H1 (cell line): Measurements from ENCODE around the gene EGFR. TPM values are rescaled to one million over a fixed set of nuclear protein-coding genes. Genes with fewer than 3 reads are reported as not detected.

Source experiments
- CTCF ChIA-PET: fragments of 300-600 bp; sonication (Branson Sonifier 250); formaldehyde crosslinking; loops from one replicate; lab custom pipeline; 2021; ENCODE audit not compliant: partially characterized antibody; lab: Charles Lee
- POLR2A ChIA-PET: fragments of 300-600 bp; sonication (Branson Sonifier 250); formaldehyde crosslinking; loops from one replicate; lab custom pipeline; 2021; ENCODE audit warnings: inconsistent platforms; ENCODE audit not compliant: partially characterized antibody; lab: Charles Lee
- DNase-seq, 2 experiments: peaks; one replicate each; pipeline versions ENCODE4 v3.0.0 to v3.0.0-alpha.2; 2010 to 2022; ENCODE audit warnings: low spot score in 2 of 2, low read depth in 1 of 2, mixed read lengths in 1 of 2
- FAIRE-seq: peaks from 2 replicates; lab custom pipeline; 2011; peaks lifted over from hg19 to GRCh38; lab: Jason Lieb, UNC
- H2AFZ ChIP-seq: 2 replicates; pipeline ENCODE4 v1.8.1; 2012; ENCODE audit warnings: low read length, inconsistent platforms
- H2AK5ac ChIP-seq: 2 replicates; pipeline ENCODE4 v1.6.1; 2013; ENCODE audit warnings: low read depth, low read length
- H2BK120ac ChIP-seq: replicated peaks from 2 replicates; pipeline ENCODE3; 2013; ENCODE audit warnings: low read depth, low read length, inconsistent platforms
- H2BK12ac ChIP-seq: 2 replicates; pipeline ENCODE4 v1.6.1; 2013; ENCODE audit warnings: low read depth, low read length
- H2BK15ac ChIP-seq: 2 replicates; pipeline ENCODE4 v1.6.1; 2013; ENCODE audit warnings: low read length
- H2BK20ac ChIP-seq: 2 replicates; pipeline ENCODE4 v1.6.1; 2013; ENCODE audit warnings: low read length
- H2BK5ac ChIP-seq: 2 replicates; pipeline ENCODE4 v1.6.1; 2013; ENCODE audit warnings: low read depth, low read length
- H3K14ac ChIP-seq: 2 replicates; pipeline ENCODE4 v1.6.1; 2013; ENCODE audit warnings: inconsistent platforms; ENCODE audit not compliant: insufficient read length
- H3K18ac ChIP-seq: 2 replicates; pipeline ENCODE4 v1.6.1; 2013; ENCODE audit warnings: low read length; ENCODE audit errors: extremely low read depth
- H3K23ac ChIP-seq: 2 replicates; pipeline ENCODE4 v1.6.1; 2013; ENCODE audit warnings: inconsistent platforms; ENCODE audit not compliant: insufficient read length
- H3K23me2 ChIP-seq: 2 replicates; pipeline ENCODE4 v1.6.1; 2013; ENCODE audit warnings: low read depth, low read length
- H3K27ac ChIP-seq: 2 replicates; pipeline ENCODE4 v1.6.1; 2011; ENCODE audit warnings: low read depth, low read length, inconsistent platforms
- H3K27me3 ChIP-seq, 4 experiments: replicated peaks in 1 of 4; 1 replicate in 1 of 4; 2 replicates in 3 of 4; pipeline versions ENCODE4 v1.6.1 to v1.8.1; 2011 to 2013; ENCODE audit warnings: low read length in 3 of 4, mild to moderate bottlenecking in 3 of 4, inconsistent platforms in 2 of 4, mixed read lengths in 2 of 4, moderate library complexity in 1 of 4; ENCODE audit not compliant: control insufficient read depth in 3 of 4, insufficient read depth in 3 of 4; ENCODE audit errors: extremely low read depth in 1 of 4
- H3K36me3 ChIP-seq, 4 experiments: 2 replicates each; pipeline versions ENCODE4 v1.6.1 to v1.8.1; 2011 to 2013; ENCODE audit warnings: mild to moderate bottlenecking in 4 of 4, low read length in 3 of 4, moderate library complexity in 2 of 4, control low read depth in 1 of 4, inconsistent platforms in 1 of 4; ENCODE audit not compliant: insufficient read depth in 4 of 4, control insufficient read depth in 2 of 4
- H3K4ac ChIP-seq: replicated peaks from 2 replicates; pipeline ENCODE3; 2013; ENCODE audit warnings: low read length, low read depth, mixed read lengths, inconsistent platforms; ENCODE audit not compliant: insufficient read length
- H3K4me1 ChIP-seq, 4 experiments: replicated peaks in 1 of 4; 1 replicate in 1 of 4; 2 replicates in 3 of 4; pipeline versions ENCODE4 v1.6.1 to v1.8.1; 2011 to 2013; ENCODE audit warnings: low read length in 3 of 4, inconsistent platforms in 2 of 4, mixed read lengths in 1 of 4; ENCODE audit not compliant: insufficient read depth in 4 of 4, control insufficient read depth in 3 of 4
- H3K4me2 ChIP-seq, 2 experiments: 2 replicates each; pipeline versions ENCODE4 v1.6.1 to v1.8.1; 2011 to 2013; ENCODE audit warnings: low read depth in 2 of 2, low read length in 2 of 2, control low read depth in 1 of 2, inconsistent platforms in 1 of 2, mild to moderate bottlenecking in 1 of 2; ENCODE audit not compliant: insufficient read depth in 1 of 2
- H3K4me3 ChIP-seq, 4 experiments: fragments of 200-600, 300-600 bp in 1 of 4; sonication (generic), shearing (Covaris generic), sonication (Bioruptor Twin) in 1 of 4; 2 replicates each; pipeline versions ENCODE4 v1.5.1 to v1.8.1; 2011 to 2016; ENCODE audit warnings: low read length in 4 of 4, low read depth in 3 of 4, control low read depth in 2 of 4, inconsistent platforms in 2 of 4, mild to moderate bottlenecking in 2 of 4, mixed read lengths in 1 of 4, moderate library complexity in 1 of 4; ENCODE audit not compliant: insufficient read depth in 2 of 4; ENCODE audit errors: extremely low read depth in 1 of 4
- H3K56ac ChIP-seq: replicated peaks from 2 replicates; pipeline ENCODE3; 2013; ENCODE audit warnings: low read depth, mild to moderate bottlenecking, mixed read lengths, low read length, inconsistent platforms; ENCODE audit not compliant: insufficient read length
- H3K79me1 ChIP-seq: 2 replicates; pipeline ENCODE4 v1.6.1; 2013; ENCODE audit warnings: low read depth, low read length, control low read depth
- H3K79me2 ChIP-seq, 2 experiments: 2 replicates each; pipeline versions ENCODE4 v1.6.1 to v1.8.1; 2012 to 2013; ENCODE audit warnings: low read length in 2 of 2, mild to moderate bottlenecking in 2 of 2, inconsistent platforms in 1 of 2; ENCODE audit not compliant: insufficient read depth in 2 of 2, control insufficient read depth in 1 of 2
- H3K9ac ChIP-seq, 4 experiments: replicated peaks in 1 of 4; 1 replicate in 1 of 4; 2 replicates in 3 of 4; pipeline versions ENCODE4 v1.6.1 to v1.8.1; 2011 to 2013; ENCODE audit warnings: low read depth in 3 of 4, low read length in 3 of 4, control low read depth in 2 of 4, mild to moderate bottlenecking in 2 of 4, moderate library complexity in 2 of 4, inconsistent platforms in 1 of 4; ENCODE audit errors: extremely low read depth in 1 of 4
- H3K9me3 ChIP-seq, 2 experiments: 2 replicates each; pipeline versions ENCODE4 v1.6.1 to v1.8.1; 2012 to 2013; ENCODE audit warnings: mild to moderate bottlenecking in 2 of 2, moderate library complexity in 2 of 2, control low read depth in 1 of 2, inconsistent platforms in 1 of 2, low read depth in 1 of 2, low read length in 1 of 2, mixed read lengths in 1 of 2; ENCODE audit not compliant: insufficient read depth in 2 of 2
- H4K20me1 ChIP-seq, 2 experiments: replicated peaks in 1 of 2; 2 replicates each; pipeline versions ENCODE3 to v1.8.1; 2011 to 2013; ENCODE audit warnings: inconsistent platforms in 2 of 2, low read length in 2 of 2, mild to moderate bottlenecking in 1 of 2; ENCODE audit not compliant: insufficient read depth in 2 of 2, control insufficient read depth in 1 of 2
- H4K5ac ChIP-seq: 2 replicates; pipeline ENCODE4 v1.6.1; 2013; ENCODE audit warnings: low read length, low read depth, mixed read lengths, inconsistent platforms; ENCODE audit not compliant: insufficient read length
- H4K8ac ChIP-seq: 2 replicates; pipeline ENCODE4 v1.8.0; 2013; ENCODE audit warnings: mild to moderate bottlenecking, moderate library complexity, low read length, inconsistent platforms; ENCODE audit not compliant: insufficient read depth; ENCODE audit errors: extremely low read depth
- H4K91ac ChIP-seq: replicated peaks from 2 replicates; pipeline ENCODE3; 2013; ENCODE audit warnings: low read length, mixed read lengths, inconsistent platforms; ENCODE audit not compliant: insufficient read length
- CHD2 ChIP-seq: IDR thresholded peaks from 2 replicates; pipeline ENCODE4 v1.6.1; 2012; ENCODE audit warnings: low read length, improper control_type of control experiment
- JUND ChIP-seq: IDR thresholded peaks from 2 replicates; pipeline ENCODE4 v1.6.1; 2011; ENCODE audit warnings: mild to moderate bottlenecking, improper control_type of control experiment, low read length
- RXRA ChIP-seq: IDR thresholded peaks from 2 replicates; pipeline ENCODE4 v1.6.1; 2011; ENCODE audit warnings: low read depth, mild to moderate bottlenecking, low read length, moderate library complexity; ENCODE audit not compliant: insufficient read depth
- TAF7 ChIP-seq: optimal IDR thresholded peaks from 2 replicates; pipeline ENCODE3; 2011; ENCODE audit warnings: low read depth, mild to moderate bottlenecking, inconsistent platforms, low read length, moderate library complexity, borderline replicate concordance
- WGBS, 2 experiments: shearing (Covaris generic) in 1 of 2; methylation state at CpG; one replicate each; pipeline versions ENCODE4 v1.1.6 to v1.1.7; 2013 to 2015; ENCODE audit warnings: low lambda C conversion rate in 2 of 2, mixed read lengths in 2 of 2, inconsistent platforms in 1 of 2, low coverage in 1 of 2, missing lambda C conversion rate in 1 of 2; ENCODE audit not compliant: insufficient replicate concordance in 2 of 2, insufficient coverage in 1 of 2, insufficient read length in 1 of 2; ENCODE audit errors: extremely low coverage in 1 of 2, missing lambda C conversion rate in 1 of 2; 5-methylcytosine and 5-hydroxymethylcytosine counted together
- polyA plus RNA-seq, 7 experiments: library from polyadenylated mRNA; depleted of rRNA in 3 of 7; stranded (reverse) in 5 of 7; unstranded in 2 of 7; fragments of >200 nt in 5 of 7; fragments of 200-250 nt in 2 of 7; gene quantifications; 1 replicate in 5 of 7; 2 replicates in 1 of 7; 4 replicates in 1 of 7; pipeline versions ENCODE4 v1.2.1 to v1.2.3, GENCODE V29; 2011 to 2013; ENCODE audit warnings: missing spikeins in 2 of 7, mixed read lengths in 2 of 7
- total RNA-seq: library from RNA; stranded (reverse); fragmentation: NEBNext Ultra II Directional; extraction: Animal tissue kit (Norgen Biotek cat#: 25700); gene quantifications from 2 replicates; pipeline ENCODE4 v1.2.1, GENCODE V29; 2021

Gene EGFR
- total and polyA plus RNA-seq, 2 of the 8 experiments (the other 6 are each of a cell fraction or from before 2014, with no cell fraction given), result 1.9 to 5.8 TPM

- no peak for DNase-seq
- TF ChIP-seq TAF7 (no peak), RXRA (no peak), JUND (no peak), CHD2 (no peak)
Measured at GRCh38 chr7:55058314-55058713, 39.5 kb downstream of the EGFR start.

More at GRCh38 chr7:55058314-55058713, 39.5 kb downstream of the EGFR start:
- Histone ChIP-seq H3K23me2 (no peaks in the 10 kb centered on the region; the same call in 1 of the 2 replicates), H3K14ac (no peak overlapping the region), H3K23ac (no peak overlapping the region), H3K56ac (no peak overlapping the region), H4K8ac (no peak overlapping the region), H3K18ac (no peak overlapping the region), H3K27me3 (no peaks in the 10 kb centered on the region), H3K4me1 (peaks cover 0 to 2% (median 0%) of the 10 kb centered on the region in 4 experiments; a peak in 2 of 7 replicates), H3K79me2 (no peaks in the 10 kb centered on the region), H2BK5ac (no peak overlapping the region), H3K27ac (no peak overlapping the region), H2BK20ac (no peak overlapping the region), H3K4ac (no peak overlapping the region), H3K4me3 (no peak overlapping the region), H2BK12ac (no peak overlapping the region), H2AFZ (no peak overlapping the region), H3K9ac (no peak overlapping the region), H4K5ac (no peak overlapping the region), H2BK120ac (no peak overlapping the region), H3K9me3 (no peaks in the 10 kb centered on the region), H3K36me3 (no peaks in the 10 kb centered on the region), H2AK5ac (no peak overlapping the region), H3K79me1 (no peaks in the 10 kb centered on the region), H4K91ac (no peak overlapping the region), H2BK15ac (no peak overlapping the region), H4K20me1 (no peaks in the 10 kb centered on the region), H3K4me2 (no peak overlapping the region)
- POLR2A ChIA-PET, result no interaction called here
- CTCF ChIA-PET, result interaction anchor here (1.1 kb wide), 1 partner anchor 134 kb away, joined by 3 read pairs; no protein-coding TSS in a partner anchor
- 98% methylated on average over 10 of the region's 10 CpGs; no CpG with 5 or more reads in 1 of the 2 experiments for WGBS, 2 experiments
- FAIRE-seq, result no peak
